ENCODE data around the gene CDCP2.

Gene CDCP2

DNA sequence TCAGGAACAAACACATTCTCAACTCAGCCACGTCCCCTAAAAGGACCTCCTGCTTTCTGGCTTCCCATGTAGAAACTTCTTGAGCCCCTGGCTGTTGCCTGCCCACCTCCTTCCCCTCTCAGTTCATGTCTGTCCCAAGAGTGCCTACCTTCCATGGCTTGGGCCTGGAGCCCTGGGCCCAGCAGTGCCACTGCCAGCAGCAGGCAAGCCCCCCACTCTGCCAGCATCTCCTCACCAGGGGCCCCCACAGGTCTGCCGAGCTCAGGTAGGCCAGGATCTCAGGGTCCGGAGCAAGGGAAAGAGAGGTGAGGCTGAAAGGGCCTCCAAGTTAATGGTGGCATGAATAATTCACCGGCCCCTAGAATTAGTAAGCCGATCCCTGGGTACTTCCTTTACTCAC lies at the start of gene CDCP2:
Gene CDCP2, minus strand, starts transcription at position 305 of the 400 bp plus-strand sequence. Its CDS starts 78 bp downstream, at position 227.
- no peak for DNase-seq (ENCODE audit: low spot score)

- peak; percentile 17 for DNase-seq (ENCODE audit: low spot score)
These were observed 47.8 kb upstream of the CDCP2 start for GRCh38 chr1:54200519-54200997.

GRCh38 chr1:54199765-54200518 lies 47.1 kb upstream of the CDCP2 start, which contains the start of the genes CYB5RL and MRPL37:
Gene CYB5RL (minus strand): TSS chr1:54200030. CDS start chr1:54195616, 4,414 bp downstream.
Gene MRPL37 (plus strand): TSS chr1:54200167. CDS start chr1:54200244, 77 bp downstream.
- peak; percentile 98 for DNase-seq (ENCODE audit: low spot score)

GRCh38 chr1:54199151-54199764 lies 46.5 kb upstream of the CDCP2 start:
- peak; percentile 5 for DNase-seq (ENCODE audit: low spot score)

DNA sequence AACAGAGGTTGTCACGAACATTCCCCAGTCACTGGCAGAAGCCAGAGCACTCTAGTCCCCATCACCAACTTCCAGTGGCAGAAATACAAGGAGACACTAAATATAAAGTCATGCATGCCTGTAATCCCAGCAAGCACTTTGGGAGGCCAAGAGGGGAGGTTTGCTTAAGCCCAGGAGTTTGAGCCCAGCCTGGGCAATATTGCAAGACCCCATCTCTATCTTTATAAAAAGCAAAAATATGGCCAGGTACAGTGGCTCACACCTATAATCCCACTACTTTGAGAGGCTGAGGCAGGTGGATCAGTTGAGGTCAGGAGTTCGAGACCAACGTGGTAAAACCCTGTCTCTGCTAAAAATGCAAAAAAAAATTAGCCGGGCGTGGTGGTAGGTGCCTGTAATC lies 40.7 kb upstream of the CDCP2 start:
- no peak for DNase-seq (ENCODE audit: low spot score)

GRCh38 chr1:54191525-54191924 lies 38.7 kb upstream of the CDCP2 start:
- no peak for DNase-seq (ENCODE audit: low spot score)

GRCh38 chr1:54190526-54190925 lies 37.7 kb upstream of the CDCP2 start:
- no peak for DNase-seq (ENCODE audit: low spot score)

DNA sequence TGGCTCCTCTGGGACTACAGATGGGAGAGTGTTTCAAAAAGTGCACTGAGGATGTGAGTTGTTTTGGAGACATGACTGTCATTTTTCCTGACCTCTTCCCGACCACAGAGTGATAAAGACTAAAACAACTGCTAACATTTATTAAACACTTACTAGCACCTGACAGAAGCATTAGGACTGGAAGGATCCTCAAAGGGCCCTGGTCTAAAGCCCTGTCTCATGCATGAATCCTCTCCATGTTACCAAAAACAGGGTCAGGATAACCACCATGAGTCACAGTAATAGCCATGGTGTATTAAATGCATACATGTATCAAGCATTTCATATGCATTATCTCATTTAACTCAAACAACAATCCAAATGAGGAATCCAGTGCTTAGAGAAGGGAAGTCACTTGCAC lies 35.5 kb upstream of the CDCP2 start:
- no peak for DNase-seq (ENCODE audit: low spot score)

DNA sequence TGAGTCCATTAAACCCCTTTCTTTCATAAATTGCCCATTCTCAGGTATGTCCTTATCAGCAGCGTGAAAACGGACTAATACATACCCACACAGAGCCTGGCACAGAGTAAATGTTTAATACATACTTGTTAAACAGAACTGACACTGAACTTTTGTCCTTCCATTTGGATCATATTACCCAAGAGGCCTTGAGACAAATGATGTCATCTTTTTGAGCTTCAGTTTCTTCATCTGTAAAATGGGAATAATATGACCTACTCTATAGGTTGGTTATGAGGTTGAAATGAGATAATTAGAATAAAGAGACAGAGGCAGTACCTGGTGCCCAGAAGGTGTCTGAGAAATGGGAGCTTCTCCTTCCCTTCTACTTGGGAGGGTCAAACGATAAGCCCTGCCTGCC lies 33.3 kb upstream of the CDCP2 start:
- DNase-seq (ENCODE audit: low spot score) = no peak

GRCh38 chr1:54180701-54181360 lies 28.0 kb upstream of the CDCP2 start:
- DNase-seq (ENCODE audit: low spot score) = no peak

- no peak for DNase-seq (ENCODE audit: low spot score)
These were observed 25.7 kb upstream of the CDCP2 start for GRCh38 chr1:54178296-54179070.

DNA sequence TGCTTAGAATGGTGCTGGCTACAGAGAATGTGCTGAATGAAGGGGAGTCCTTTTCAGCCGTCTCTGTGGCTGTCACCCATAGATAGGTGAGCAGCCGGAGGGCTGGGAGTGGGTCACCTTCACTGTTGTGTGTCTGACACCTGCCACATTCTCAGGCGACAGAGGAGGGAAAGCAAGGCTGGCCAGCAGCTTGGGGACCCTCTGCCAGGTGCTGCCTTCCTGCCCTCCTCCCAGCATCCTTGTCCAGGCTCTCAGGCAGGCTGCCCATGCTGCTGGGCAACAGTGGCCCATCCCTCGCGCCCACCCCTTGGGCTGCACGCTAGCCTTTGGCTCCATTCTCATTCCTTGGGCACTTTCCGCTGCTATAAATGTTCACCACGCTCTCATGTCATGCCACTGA lies 24.9 kb upstream of the CDCP2 start:
- DNase-seq (ENCODE audit: low spot score) = no peak

DNA sequence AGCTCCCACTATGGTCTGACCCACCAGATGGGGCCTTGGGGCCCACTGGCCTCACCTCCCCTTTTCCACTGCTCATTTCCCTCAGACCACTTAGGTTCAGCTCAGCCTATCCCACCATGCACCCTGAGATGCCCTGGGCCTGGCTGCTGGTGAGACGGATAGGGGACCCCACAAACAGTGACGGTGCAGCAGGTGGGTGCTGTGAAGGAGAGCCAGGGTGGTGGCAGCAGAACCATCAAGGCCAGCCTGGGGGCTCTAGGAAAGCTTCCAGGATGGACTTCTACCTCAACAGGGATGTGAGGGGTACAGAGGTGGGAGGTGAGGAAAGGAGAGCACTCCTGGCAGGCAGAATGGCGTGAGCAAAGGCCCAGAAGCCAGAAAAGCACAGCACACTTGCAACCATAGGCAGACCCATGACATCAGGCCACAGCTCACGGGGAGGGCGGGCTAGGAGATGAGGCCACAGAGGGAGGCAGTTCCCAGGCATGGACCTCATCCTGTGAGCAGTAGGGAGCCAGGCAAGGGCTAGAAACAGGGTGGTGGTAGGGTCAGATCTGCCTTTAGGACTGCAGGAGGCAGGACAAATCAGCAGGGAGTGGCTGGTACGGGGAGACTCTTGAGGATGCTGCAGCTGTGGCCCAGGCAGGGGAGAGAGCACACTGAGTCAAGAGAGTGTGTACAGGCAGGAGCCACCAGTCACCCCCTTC lies 24.0 kb upstream of the CDCP2 start:
- no peak for DNase-seq (ENCODE audit: low spot score)

DNA sequence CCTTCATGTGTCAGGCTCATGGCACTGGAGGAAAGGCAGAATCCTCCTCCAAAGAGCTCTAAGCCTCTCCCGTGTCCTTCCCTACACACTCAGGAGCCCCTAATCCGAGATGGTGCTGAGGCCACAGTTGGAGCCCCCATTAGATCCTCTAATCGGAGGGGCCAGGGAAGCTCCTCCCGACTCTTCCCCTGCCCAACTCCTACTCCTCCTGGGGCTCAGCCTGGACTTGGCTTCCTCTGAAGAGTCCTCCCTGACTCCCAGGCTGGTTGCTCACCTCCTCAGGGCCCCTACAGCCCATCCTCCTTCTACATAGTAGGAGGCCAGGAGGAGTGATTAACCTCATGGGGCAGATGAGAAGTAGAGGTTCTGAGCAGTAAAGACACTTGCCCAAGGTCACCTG lies 21.3 kb upstream of the CDCP2 start:
- no peak for DNase-seq (ENCODE audit: low spot score)

DNA sequence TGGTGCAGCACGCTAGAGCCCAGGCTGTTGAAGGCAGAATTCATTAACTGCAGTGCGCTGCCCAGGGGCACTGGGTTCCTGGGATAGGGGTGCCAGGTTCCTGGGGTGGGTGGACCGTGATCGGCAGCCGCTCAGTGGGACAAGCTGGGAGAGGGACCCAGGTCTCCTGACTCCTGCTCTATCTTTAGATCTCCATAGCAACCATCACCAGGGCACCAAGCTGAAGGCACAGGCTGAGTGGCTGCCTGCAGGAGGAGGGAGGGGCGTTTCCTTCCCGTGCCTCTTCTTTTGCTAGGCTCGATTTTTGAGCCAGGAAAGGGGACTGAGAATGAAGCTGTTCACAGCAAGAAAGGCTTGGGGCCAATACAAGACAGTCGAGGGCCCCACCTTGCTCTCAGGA lies 20.9 kb upstream of the CDCP2 start:
- DNase-seq (ENCODE audit: low spot score) = no peak

DNA sequence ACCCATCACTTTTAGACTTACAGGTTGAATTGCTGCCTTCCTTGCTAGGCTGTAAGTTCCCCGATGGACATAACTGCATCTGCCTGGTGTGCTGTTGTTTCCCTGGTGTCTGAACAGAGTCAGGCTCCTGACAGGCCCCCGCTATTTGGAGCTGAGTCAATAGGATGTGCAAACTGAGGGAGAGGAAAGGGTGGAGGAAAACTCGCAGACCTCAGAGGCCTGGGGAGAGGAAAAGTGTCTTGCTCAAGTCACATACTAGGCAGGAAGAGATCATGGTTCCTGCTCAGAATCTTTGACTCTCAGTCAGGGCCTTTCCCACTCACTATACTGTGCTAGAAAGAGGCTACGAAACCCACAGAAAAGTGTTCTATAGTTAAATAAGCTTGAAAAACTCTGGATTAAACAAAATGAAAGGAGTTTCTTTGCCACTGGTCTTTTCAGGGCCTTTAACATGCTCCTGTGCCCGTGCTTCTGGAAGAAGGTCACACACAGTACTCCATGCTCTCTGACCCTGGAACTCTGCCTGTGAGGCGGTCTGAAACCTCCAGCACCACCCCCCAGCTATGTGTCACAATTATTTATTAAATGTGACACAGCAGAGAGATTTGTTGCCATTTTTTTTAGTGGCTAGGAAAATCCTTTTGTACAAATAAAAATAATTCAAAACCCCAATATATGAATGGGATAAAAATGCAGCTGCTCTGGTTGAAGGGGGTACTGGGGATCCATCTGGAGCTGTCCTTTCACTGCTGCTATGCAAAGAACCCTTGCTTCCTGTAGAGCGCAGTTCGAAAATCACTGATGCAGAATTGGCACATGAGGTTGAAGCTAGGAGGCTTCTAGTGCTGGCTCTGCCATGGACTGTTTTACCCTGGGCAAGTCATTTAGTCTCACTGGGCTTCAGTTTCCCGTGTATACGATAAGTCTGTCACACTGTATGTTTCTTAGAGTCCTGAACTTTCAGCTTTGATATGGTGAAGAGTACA lies 20.1 kb upstream of the CDCP2 start:
- DNase-seq (ENCODE audit: low spot score) = no peak

- no peak for DNase-seq (ENCODE audit: low spot score)
These were observed 18.8 kb upstream of the CDCP2 start for GRCh38 chr1:54171606-54172005.

- DNase-seq (ENCODE audit: low spot score) = no peak
These were observed 18.2 kb upstream of the CDCP2 start for GRCh38 chr1:54171016-54171415.

- DNase-seq (ENCODE audit: low spot score) = no peak
These were observed 16.3 kb upstream of the CDCP2 start for GRCh38 chr1:54169068-54169467.
